Right lobe of liver (tissue), 4 donors: ENCODE measurements around the gene ACP3.

Experiments used
- CTCF ChIP-seq, 4 donors: fragments of 200-600 bp in 3 of 4; fragments of 450-650 bp in 1 of 4; IDR thresholded peaks; one replicate each; pipeline versions ENCODE4 v1.5.1 to v1.8.0; 2016 to 2022; ENCODE audit warnings: antibody characterized with exemption in 4 of 4, mild to moderate bottlenecking in 2 of 4
- POLR2A ChIP-seq: fragments of 450-650 bp; IDR thresholded peaks from one replicate; pipeline ENCODE4 v1.6.1; 2017; ENCODE audit warnings: antibody characterized with exemption, mild to moderate bottlenecking
- donor health status: DM: no; HTN: no; CAD: no.
- donor health status: DM: no; HTN: no; CAD: no.
- donor health status: DM: no; HTN: yes; CAD: no.

DNA sequence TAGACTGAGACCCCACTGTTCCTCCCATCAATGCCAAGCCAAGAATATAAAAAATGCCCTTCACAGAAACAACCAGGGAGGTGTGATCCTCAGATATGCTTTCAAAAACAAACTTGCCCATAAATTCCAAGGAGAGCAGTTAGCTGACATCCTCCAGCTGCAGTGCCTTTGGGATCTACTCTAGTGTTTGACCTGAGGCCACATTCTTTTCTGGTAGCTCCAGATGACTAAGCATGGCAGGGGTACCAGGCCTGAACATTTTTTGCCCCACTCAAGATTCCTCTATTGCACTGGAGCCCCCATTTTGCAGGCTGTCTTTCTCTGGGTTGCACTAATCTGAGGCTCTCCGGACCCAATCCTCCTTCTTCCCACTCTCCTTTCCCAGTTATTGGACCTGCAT, 27.9 kb upstream of the ACP3 start:
- TF ChIP-seq CTCF (IDR thresholded peaks at IDR 0.05): no peak
- no peak for TF ChIP-seq POLR2A
